ENCODE data around the gene ZFHX3.
A peak's percentile ranks its signal among the peaks of the same experiment; 100 is the strongest.
"Not testable (repeated sequence)": the region's sequence is repeated elsewhere in the genome, so short reads cannot be mapped to it uniquely, and the experiment has no call there.

Gene ZFHX3

GRCh38 chr16:73047536-73048291, at the start of gene ZFHX3:
TSS of gene ZFHX3 (minus strand) at chr16:73048128. CDS start at chr16:72960145, 87,983 bp downstream.
- DNase-seq = peak; percentile 26

GRCh38 chr16:73096510-73096909, 48.6 kb upstream of the ZFHX3 start:
- DNase-seq = no peak

- DNase-seq = no peak
Measured at GRCh38 chr16:73095885-73096421, 48.0 kb upstream of the ZFHX3 start.

GRCh38 chr16:73095142-73095820, 47.4 kb upstream of the ZFHX3 start:
- DNase-seq = no peak

- DNase-seq = no peak
Measured at GRCh38 chr16:73094371-73094770, 46.4 kb upstream of the ZFHX3 start.

GRCh38 chr16:73093146-73094144, 45.5 kb upstream of the ZFHX3 start:
- no peak for DNase-seq

- no peak for DNase-seq
Measured at GRCh38 chr16:73092236-73092781, 44.4 kb upstream of the ZFHX3 start.

- DNase-seq = no peak
Measured at GRCh38 chr16:73091174-73091573, 43.2 kb upstream of the ZFHX3 start.

- no peak for DNase-seq
Measured at GRCh38 chr16:73089420-73089819, 41.5 kb upstream of the ZFHX3 start.

- no peak for DNase-seq
Measured at GRCh38 chr16:73086108-73086507, 38.2 kb upstream of the ZFHX3 start.

- no peak for DNase-seq
Measured at GRCh38 chr16:73083271-73083670, 35.3 kb upstream of the ZFHX3 start.

- not testable (repeated sequence) for DNase-seq
Measured at GRCh38 chr16:73082634-73083051, 34.7 kb upstream of the ZFHX3 start.

GRCh38 chr16:73080931-73081330, 33.0 kb upstream of the ZFHX3 start:
- no peak for DNase-seq

GRCh38 chr16:73076324-73076810, 28.4 kb upstream of the ZFHX3 start:
- no peak for DNase-seq

GRCh38 chr16:73074382-73074781, 26.5 kb upstream of the ZFHX3 start:
- no peak for DNase-seq

GRCh38 chr16:73072051-73072450, 24.1 kb upstream of the ZFHX3 start:
- not testable (repeated sequence) for DNase-seq

GRCh38 chr16:73071131-73071940, 23.4 kb upstream of the ZFHX3 start:
- DNase-seq = no peak

- DNase-seq = no peak
Measured at GRCh38 chr16:73069581-73070262, 21.8 kb upstream of the ZFHX3 start.

GRCh38 chr16:73068541-73069401, 20.8 kb upstream of the ZFHX3 start:
- no peak for DNase-seq
